Measurements from ENCODE around the gene FOXN1.

Gene FOXN1

GRCh38 chr17:28527859-28528258, 21.7 kb downstream of the FOXN1 start:
- DNase-seq = no peak

DNA sequence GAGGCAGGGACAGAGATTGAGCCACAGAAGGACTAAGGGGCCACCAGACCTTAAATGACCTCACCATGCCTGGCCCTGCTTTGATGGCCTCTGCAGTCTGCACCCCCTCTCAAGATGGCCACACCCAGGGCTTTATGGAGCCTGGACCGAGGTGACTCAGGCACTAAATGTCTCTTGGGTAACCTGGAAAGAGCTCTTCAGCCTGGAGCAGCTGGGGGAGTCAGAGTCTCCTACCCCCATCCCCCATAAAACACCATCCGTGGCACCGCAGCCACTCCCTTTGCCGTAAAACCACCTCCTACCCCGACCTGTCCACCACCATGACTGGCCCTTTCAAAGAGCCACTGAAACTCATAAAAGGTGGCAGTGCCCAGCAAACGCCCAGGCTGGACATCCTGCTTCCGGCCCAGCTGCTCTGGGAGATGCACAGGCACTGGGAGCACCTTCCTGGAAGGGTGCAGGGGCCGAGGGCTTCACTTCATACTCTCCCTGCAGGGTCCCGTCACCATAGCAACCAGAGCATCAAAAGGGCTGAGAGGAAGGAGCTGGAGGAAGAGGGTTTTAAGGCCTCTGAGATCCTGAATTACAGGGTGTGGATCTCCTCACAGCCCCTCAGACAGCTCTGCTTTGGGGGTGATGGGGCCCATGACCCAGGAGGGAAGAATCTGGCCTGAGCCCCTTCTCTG, 22.3 kb downstream of the FOXN1 start:
- DNase-seq = no peak

DNA sequence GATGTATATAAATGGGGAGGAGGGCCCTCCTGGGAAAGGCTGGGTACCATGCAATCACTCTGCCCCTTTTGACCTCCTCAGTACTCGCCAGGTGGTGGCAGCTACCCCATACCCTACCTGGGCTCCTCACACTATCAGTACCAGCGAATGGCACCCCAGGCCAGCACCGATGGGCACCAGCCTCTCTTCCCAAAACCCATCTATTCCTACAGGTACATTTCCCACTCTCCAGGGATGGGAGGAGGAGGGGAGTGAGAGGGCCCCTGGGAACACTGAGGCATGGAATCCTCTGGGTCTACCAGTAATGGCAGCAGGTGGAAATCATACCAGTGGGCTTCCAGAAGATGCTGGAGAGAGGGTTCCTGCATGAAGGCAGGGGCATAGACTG, 22.9 kb downstream of the FOXN1 start:
- DNase-seq = no peak

- no peak for DNase-seq
Observed at GRCh38 chr17:28530250-28530649, 24.1 kb downstream of the FOXN1 start.

DNA sequence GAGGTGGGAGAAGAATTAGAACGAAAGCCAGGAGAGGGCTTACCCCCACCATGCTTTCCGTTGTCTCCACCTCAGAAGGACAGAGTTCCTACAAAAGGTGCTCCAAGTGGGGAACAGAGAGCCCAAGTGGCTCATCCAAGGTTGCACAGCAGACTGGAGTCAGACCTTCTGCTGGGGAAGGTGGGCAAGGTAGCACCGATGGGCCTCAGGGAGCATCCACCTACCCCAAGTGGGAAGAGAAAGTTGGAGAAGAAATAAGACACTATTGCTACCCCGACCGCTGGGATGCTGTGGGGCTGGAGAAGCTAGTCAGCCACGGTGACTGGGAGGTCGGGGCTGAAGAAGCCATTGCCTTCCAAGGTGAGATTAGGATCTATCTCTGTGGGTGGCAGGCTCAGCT, 24.8 kb downstream of the FOXN1 start:
- DNase-seq = no peak

- DNase-seq = no peak
Observed at GRCh38 chr17:28532050-28532960, 26.2 kb downstream of the FOXN1 start.

GRCh38 chr17:28533091-28533807, 27.1 kb downstream of the FOXN1 start:
- DNase-seq = no peak

DNA sequence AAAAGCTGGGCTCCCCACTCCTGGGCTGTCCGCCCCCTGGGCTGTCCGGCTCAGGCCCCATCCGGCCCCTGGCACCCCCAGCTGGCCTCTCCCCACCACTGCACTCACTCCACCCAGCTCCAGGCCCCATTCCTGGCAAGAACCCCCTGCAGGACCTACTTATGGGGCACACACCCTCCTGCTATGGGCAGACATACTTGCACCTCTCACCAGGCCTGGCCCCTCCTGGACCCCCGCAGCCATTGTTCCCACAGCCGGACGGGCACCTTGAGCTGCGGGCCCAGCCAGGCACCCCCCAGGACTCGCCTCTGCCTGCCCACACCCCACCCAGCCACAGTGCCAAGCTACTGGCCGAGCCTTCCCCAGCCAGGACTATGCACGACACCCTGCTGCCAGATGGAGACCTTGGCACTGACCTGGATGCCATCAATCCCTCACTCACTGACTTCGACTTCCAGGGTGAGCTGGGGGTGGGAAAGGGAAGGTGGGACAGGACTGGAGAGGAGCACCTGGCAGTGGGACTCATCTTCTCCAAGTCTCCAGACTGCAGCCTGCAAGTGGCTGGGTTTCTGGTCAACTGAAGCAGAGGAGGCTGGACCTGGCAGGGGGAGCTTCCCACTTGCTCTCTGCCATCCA, 28.7 kb downstream of the FOXN1 start:
- DNase-seq = no peak

DNA sequence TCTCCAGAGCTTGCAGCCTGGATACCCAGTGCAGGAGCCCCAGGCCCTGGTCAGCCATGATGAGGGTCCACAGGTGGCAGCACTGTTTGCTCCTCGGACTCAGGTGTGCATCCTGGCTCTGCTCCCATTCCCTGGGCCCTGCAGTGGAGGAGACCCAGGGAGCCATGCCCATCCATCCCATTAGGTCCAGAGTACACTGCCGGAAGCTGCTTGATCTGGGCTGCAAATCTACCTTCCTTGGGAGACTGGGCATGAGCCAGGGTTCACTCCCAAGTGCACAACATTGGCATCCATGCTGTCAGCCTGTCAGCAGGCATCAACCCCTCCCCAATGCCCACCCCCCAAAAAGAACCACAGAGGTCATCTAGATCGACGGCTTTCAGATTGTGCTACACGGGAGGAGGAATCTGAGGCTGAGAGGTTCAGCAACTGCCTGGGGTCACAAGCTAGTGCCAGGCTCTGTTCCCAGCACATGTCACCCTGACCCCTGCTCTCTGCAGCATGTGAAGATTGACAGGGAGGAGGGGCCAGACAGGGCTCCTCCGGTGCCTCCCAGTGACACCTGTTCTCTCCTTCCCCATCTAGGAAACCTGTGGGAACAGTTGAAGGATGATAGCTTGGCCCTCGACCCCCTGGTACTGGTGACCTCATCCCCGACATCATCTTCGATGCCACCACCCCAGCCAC, 30.5 kb downstream of the FOXN1 start:
- no peak for DNase-seq

GRCh38 chr17:28537219-28537610, 31.1 kb downstream of the FOXN1 start:
- no peak for DNase-seq

GRCh38 chr17:28538296-28538895, 32.2 kb downstream of the FOXN1 start:
- DNase-seq = no peak

DNA sequence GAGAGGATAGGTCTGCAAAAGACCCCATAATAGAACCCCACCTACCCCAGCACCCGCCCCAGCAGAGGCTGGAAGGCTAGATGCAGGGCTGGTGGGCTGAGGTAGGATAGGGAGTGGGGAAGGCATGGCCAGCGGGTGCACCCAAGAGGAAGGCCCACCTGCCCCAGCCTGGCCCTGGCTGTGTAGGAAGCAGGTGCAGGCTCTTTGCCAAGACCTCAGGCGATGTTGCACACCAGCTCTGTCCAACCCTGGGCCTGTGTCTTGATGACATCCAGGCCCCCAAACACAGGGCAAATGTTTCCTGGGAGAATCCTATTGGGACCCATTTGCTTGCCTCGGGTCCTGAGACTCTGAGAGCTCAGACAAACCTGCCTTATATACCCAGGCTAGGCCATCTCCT, 34.1 kb downstream of the FOXN1 start:
- DNase-seq = no peak

DNA sequence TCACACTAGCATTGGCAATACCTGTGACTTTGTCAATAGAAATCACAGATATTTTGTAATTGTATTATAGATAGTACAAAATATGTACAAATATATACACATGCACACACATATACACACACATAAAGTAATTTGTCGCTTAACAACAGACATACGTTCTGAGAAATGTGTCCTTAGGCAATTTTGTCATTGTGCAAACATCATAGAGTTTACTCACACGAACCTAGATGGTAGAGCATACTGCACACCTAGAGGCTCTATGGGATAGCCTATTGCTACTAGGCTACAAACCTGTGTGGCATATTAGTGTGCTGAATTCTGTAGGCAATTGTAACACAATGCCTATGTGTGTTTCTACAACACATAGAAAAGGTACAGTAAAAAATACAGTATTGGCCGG, 35.3 kb downstream of the FOXN1 start:
- DNase-seq = no peak

- no peak for DNase-seq
Observed at GRCh38 chr17:28544402-28545140, 38.4 kb downstream of the FOXN1 start.

DNA sequence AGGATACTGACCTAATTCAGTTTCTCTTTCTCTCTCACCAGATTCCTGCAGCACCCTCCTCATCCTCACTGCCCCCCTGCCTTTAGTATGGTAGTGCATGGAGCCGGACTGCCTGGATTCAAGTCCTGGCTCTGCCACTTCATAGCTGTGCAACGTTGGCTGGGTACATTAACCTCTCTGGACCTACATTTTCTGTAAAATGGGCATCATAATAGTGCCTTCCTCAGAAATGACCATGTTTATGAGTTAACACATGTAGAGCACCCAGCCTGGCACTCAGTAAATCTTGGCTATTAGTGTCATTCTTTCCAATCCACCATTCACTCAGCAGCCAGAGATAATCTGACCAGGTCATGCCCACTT, 39.0 kb downstream of the FOXN1 start:
- no peak for DNase-seq

DNA sequence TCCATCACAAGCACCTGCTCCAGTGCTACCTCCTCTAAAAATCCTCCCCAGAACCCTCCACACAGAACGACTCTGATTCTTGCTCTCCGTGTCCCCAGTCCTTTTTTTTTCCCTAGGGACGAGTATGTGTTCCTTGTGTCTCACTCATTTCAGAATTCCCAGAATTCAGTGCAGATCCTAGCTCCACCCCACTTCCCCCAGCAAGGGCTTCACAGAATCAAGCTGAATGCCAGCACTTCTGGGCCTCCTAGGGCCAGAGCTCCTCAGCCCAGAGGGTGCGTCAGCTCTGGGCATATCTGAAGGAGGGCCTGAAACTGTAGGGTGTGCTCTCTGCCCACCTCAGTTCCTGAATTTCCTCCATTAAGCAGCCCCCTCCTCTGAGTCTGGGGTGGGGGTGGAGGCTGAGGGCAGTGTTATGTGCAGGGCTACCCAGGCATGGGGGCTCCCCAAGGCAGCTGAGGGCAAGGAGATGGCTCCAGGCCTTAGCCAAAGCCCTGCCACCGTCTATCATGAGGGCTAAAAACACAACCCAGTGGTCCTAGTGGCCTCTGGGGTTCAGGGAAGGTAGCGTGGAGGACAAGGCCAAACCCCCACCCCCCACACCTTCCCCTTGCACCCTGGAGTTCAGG, 39.8 kb downstream of the FOXN1 start:
- DNase-seq = no peak

DNA sequence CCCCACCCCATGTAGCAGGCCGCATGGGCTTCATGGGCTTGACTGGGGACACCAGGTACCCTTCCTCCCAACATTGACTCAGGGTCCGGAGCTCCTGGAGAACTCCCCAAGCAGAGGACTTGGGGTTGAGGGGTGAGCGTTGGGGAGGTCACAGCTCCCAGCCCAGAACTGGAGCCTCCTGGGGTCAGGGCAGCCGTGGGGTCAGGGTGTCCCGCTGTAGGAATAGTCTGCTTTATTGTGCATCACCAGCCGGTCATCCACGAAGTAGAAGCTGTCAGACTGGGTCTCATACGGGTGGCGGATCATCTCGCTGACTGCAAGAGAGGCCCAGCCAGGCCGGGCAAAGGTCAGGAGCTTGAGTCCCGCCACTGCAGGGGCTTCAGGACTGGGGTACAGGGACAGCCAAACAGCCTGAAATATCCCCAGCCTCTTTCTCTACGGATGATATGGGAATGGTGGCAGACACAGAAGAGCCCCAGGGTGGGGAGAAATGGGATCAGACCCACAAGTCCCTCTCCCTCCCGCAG, 41.0 kb downstream of the FOXN1 start:
- DNase-seq = no peak

- peak; percentile 56 for DNase-seq
Observed at GRCh38 chr17:28547623-28548416, 41.7 kb downstream of the FOXN1 start.

- no peak for DNase-seq
Observed at GRCh38 chr17:28548417-28549130, 42.4 kb downstream of the FOXN1 start.

All from CD4-positive, alpha-beta T cell treated with Interleukin-4 for 4 hours (primary cell).